ENCODE data around the gene SLC15A4.

Gene SLC15A4

GRCh38 chr12:128754275-128754674, 69.5 kb downstream of the SLC15A4 start:
- ATAC-seq (replicated peaks) (no peak), DNase-seq (no peak)
- peaks cover 9 to 12% of the 10 kb centered on the region in 2 donors for H3K27me3 Mint-ChIP-seq
- no peaks in the 10 kb centered on the region for H3K4me1 Mint-ChIP-seq
- no peak overlapping the region for H3K4me3 Mint-ChIP-seq
- peaks cover 0 to 2% of the 10 kb centered on the region in 2 donors for H3K36me3 Mint-ChIP-seq
- H3K9me3 Mint-ChIP-seq: peaks cover 0 to 5% of the 10 kb centered on the region in 2 donors
- no peak overlapping the region for H3K27ac Mint-ChIP-seq

- no peak for DNase-seq
- ATAC-seq (replicated peaks): no peak
- peaks cover 6 to 7% of the 10 kb centered on the region in 2 donors for H3K27me3 Mint-ChIP-seq
- peaks cover 0 to 5% of the 10 kb centered on the region in 2 donors for H3K9me3 Mint-ChIP-seq
- H3K36me3 Mint-ChIP-seq: peaks cover 0 to 2% of the 10 kb centered on the region in 2 donors
- H3K27ac Mint-ChIP-seq: no peak overlapping the region
- no peaks in the 10 kb centered on the region for H3K4me1 Mint-ChIP-seq
- no peak overlapping the region for H3K4me3 Mint-ChIP-seq
These were observed 70.3 kb downstream of the SLC15A4 start for GRCh38 chr12:128753438-128753837.

GRCh38 chr12:128752386-128752785, 71.4 kb downstream of the SLC15A4 start:
- no peak overlapping the region for H3K27ac Mint-ChIP-seq
- H3K36me3 Mint-ChIP-seq: peaks cover 0 to 2% of the 10 kb centered on the region in 2 donors
- DNase-seq: no peak
- H3K27me3 Mint-ChIP-seq: peaks cover 6 to 7% of the 10 kb centered on the region in 2 donors
- no peak overlapping the region for H3K4me3 Mint-ChIP-seq
- no peak for ATAC-seq (replicated peaks)
- peaks cover 0 to 5% of the 10 kb centered on the region in 2 donors for H3K9me3 Mint-ChIP-seq
- H3K4me1 Mint-ChIP-seq: no peaks in the 10 kb centered on the region

GRCh38 chr12:128747441-128747840, 76.3 kb downstream of the SLC15A4 start:
- no peak for ATAC-seq (replicated peaks)
- no peaks in the 10 kb centered on the region for H3K9me3 Mint-ChIP-seq
- peaks cover 18 to 23% of the 10 kb centered on the region in 2 donors for H3K27me3 Mint-ChIP-seq
- no peak for DNase-seq
- no peak overlapping the region for H3K27ac Mint-ChIP-seq
- peaks cover 0 to 2% of the 10 kb centered on the region in 2 donors for H3K4me1 Mint-ChIP-seq
- no peak overlapping the region for H3K4me3 Mint-ChIP-seq
- no peaks in the 10 kb centered on the region for H3K36me3 Mint-ChIP-seq

GRCh38 chr12:128745772-128746689, 77.7 kb downstream of the SLC15A4 start:
- Mint-ChIP-seq H3K4me1 (peaks cover 0 to 2% of the 10 kb centered on the region in 2 donors), H3K27me3 (peaks cover 22 to 29% of the 10 kb centered on the region in 2 donors), H3K4me3 (no peak overlapping the region), H3K36me3 (no peaks in the 10 kb centered on the region), H3K27ac (no peak overlapping the region), H3K9me3 (no peaks in the 10 kb centered on the region)
- DNase-seq (no peak), ATAC-seq (replicated peaks) (no peak)

GRCh38 chr12:128743916-128744315, 79.8 kb downstream of the SLC15A4 start:
- DNase-seq (no peak), ATAC-seq (replicated peaks) (no peak)
- peaks cover under 1 to 5% of the 10 kb centered on the region in 2 donors for H3K36me3 Mint-ChIP-seq
- H3K4me1 Mint-ChIP-seq: peaks cover 0 to 2% of the 10 kb centered on the region in 2 donors
- H3K4me3 Mint-ChIP-seq: no peak overlapping the region
- peaks cover 25 to 34% of the 10 kb centered on the region in 2 donors for H3K27me3 Mint-ChIP-seq
- H3K9me3 Mint-ChIP-seq: peaks cover 7 to 10% of the 10 kb centered on the region in 2 donors
- H3K27ac Mint-ChIP-seq: no peak overlapping the region
